Keratinocyte (primary cell): Measurements from ENCODE around the gene ZNRD2. TPM values are rescaled to one million over a fixed set of nuclear protein-coding genes. Genes with fewer than 3 reads are reported as not detected.

Source experiments
- DNase-seq: peaks from one replicate; pipeline ENCODE4 v3.0.0-alpha.2; 2011; ENCODE audit warnings: low read depth, missing footprints, low spot score
- FAIRE-seq: peaks from 2 replicates; lab custom pipeline; 2011; peaks lifted over from hg19 to GRCh38; lab: Jason Lieb, UNC
- H2AFZ ChIP-seq: 2 replicates; pipeline ENCODE4 v1.6.0; 2012; ENCODE audit warnings: low read length, control low read depth, inconsistent platforms; ENCODE audit not compliant: control insufficient read depth
- H3K27ac ChIP-seq: 2 replicates; pipeline ENCODE4 v1.5.1; 2011; ENCODE audit warnings: low read length; ENCODE audit not compliant: control insufficient read depth, insufficient read depth
- H3K27me3 ChIP-seq: 3 replicates; pipeline ENCODE4 v1.6.0; 2011; ENCODE audit warnings: low read length; ENCODE audit not compliant: control insufficient read depth, insufficient read depth; ENCODE audit errors: extremely low read depth
- H3K36me3 ChIP-seq, 2 experiments: 2 replicates in 1 of 2; 3 replicates in 1 of 2; pipeline ENCODE4 v1.5.1; 2011; ENCODE audit warnings: low read length in 2 of 2, mild to moderate bottlenecking in 1 of 2; ENCODE audit not compliant: control insufficient read depth in 2 of 2, insufficient read depth in 2 of 2; ENCODE audit errors: extremely low read depth in 1 of 2
- H3K4me1 ChIP-seq: 3 replicates; pipeline ENCODE4 v1.5.1; 2011; ENCODE audit warnings: low read length; ENCODE audit not compliant: control insufficient read depth, insufficient read depth; ENCODE audit errors: extremely low read depth
- H3K4me2 ChIP-seq: 3 replicates; pipeline ENCODE4 v1.6.0; 2011; ENCODE audit warnings: low read depth, low read length; ENCODE audit not compliant: control insufficient read depth, insufficient read depth; ENCODE audit errors: extremely low read depth
- H3K4me3 ChIP-seq, 3 experiments: fragments of 200-600 bp in 1 of 3; sonication (generic) in 1 of 3; 2 replicates in 2 of 3; 3 replicates in 1 of 3; pipeline ENCODE4 v1.5.1; 2011 to 2016; ENCODE audit warnings: low read length in 3 of 3, mild to moderate bottlenecking in 3 of 3, control low read depth in 2 of 3, inconsistent platforms in 1 of 3, low read depth in 1 of 3, mixed read lengths in 1 of 3, mixed run types in 1 of 3, moderate library complexity in 1 of 3; ENCODE audit not compliant: control insufficient read depth in 2 of 3, insufficient read depth in 2 of 3; ENCODE audit errors: extremely low read depth in 1 of 3
- H3K79me2 ChIP-seq: 2 replicates; pipeline ENCODE4 v1.6.0; 2012; ENCODE audit warnings: low read length; ENCODE audit not compliant: control insufficient read depth, insufficient read depth
- H3K9ac ChIP-seq: 3 replicates; pipeline ENCODE4 v1.6.0; 2011; ENCODE audit warnings: low read length; ENCODE audit not compliant: control insufficient read depth, insufficient read depth; ENCODE audit errors: extremely low read depth
- H3K9me1 ChIP-seq: 3 replicates; pipeline ENCODE4 v1.6.0; 2011; ENCODE audit warnings: low read length; ENCODE audit not compliant: control insufficient read depth, insufficient read depth; ENCODE audit errors: extremely low read depth
- H3K9me3 ChIP-seq: 2 replicates; pipeline ENCODE4 v1.5.1; 2012; ENCODE audit warnings: low read depth, low read length; ENCODE audit not compliant: control insufficient read depth
- H4K20me1 ChIP-seq: 3 replicates; pipeline ENCODE4 v1.6.0; 2011; ENCODE audit warnings: low read length; ENCODE audit not compliant: control insufficient read depth, insufficient read depth; ENCODE audit errors: extremely low read depth
- CTCF ChIP-seq, 3 experiments: IDR thresholded peaks in 1 of 3; conservative IDR thresholded peaks in 1 of 3; optimal IDR thresholded peaks in 1 of 3; 2 replicates in 2 of 3; 3 replicates in 1 of 3; pipeline versions ENCODE3 to v1.5.1; 2011; ENCODE audit warnings: low read length in 3 of 3, mild to moderate bottlenecking in 3 of 3, moderate library complexity in 2 of 3, control low read depth in 1 of 3, inconsistent platforms in 1 of 3; ENCODE audit not compliant: insufficient read depth in 2 of 3; ENCODE audit errors: extremely low read depth in 1 of 3
- EZH2 ChIP-seq: IDR thresholded peaks from one replicate; pipeline ENCODE4 v1.6.1; 2012; ENCODE audit warnings: inconsistent platforms, mild to moderate bottlenecking, low read length, moderate library complexity
- dilution Hi-C: fragments of 300-500 bp; cut with MboI; formaldehyde crosslinking; loops from one replicate; pipeline ENCODE4 v1.7.0; 2020; ENCODE audit warnings: low sequenced_read_pairs; ENCODE audit not compliant: extremely low pct_ligation_motif_present
- polyA plus RNA-seq, 5 experiments: library from polyadenylated mRNA; depleted of rRNA in 3 of 5; stranded (reverse) in 3 of 5; stranded (forward) in 1 of 5; unstranded in 1 of 5; fragments of >200 nt; gene quantifications; 1 replicate in 1 of 5; 2 replicates in 3 of 5; 3 replicates in 1 of 5; pipeline versions ENCODE4 v1.2.1 to v1.2.3, GENCODE V29; 2011 to 2012; ENCODE audit warnings: missing spikeins in 2 of 5, low read depth in 1 of 5, low replicate concordance in 1 of 5

Gene ZNRD2
- polyA plus RNA-seq, 1 donor (not counting 4 experiments of a cell fraction or from before 2014, with no cell fraction given): 33.6 TPM

GRCh38 chr11:65524741-65525545 is 45.3 kb upstream of the ZNRD2 start, which contains the start of gene SCYL1:
TSS of gene SCYL1 (plus strand) at chr11:65525083. CDS start at chr11:65525154, 71 bp downstream.
- Histone ChIP-seq H2AFZ (peak within 1 kb of the TSS; percentile 65), H3K9me3 (no peaks in the 10 kb centered on the region), H3K9ac (peak within 1 kb of the TSS; percentile 92), H3K79me2 (peaks cover 23% of the 10 kb centered on the region), H3K4me2 (peak within 1 kb of the TSS; percentile 96), H3K9me1 (peaks cover 2% of the 10 kb centered on the region), H4K20me1 (no peaks in the 10 kb centered on the region), H3K27ac (peak within 1 kb of the TSS; percentile 74), H3K27me3 (peaks cover 5% of the 10 kb centered on the region), H3K36me3 (peaks cover 12 to 18% of the 10 kb centered on the region in 2 experiments), H3K4me3 (peak within 1 kb of the TSS; percentile 78 to 93 (median 83)), H3K4me1 (peaks cover 10% of the 10 kb centered on the region)
- no peak for FAIRE-seq
- TF ChIP-seq CTCF (optimal IDR thresholded peaks at IDR 0.05 in 1 of 3, IDR thresholded peaks at IDR 0.05 in 1 of 3, conservative IDR thresholded peaks at IDR 0.05 in 1 of 3; ENCODE audit: extremely low read depth in 1 of 3, insufficient read depth in 2 of 3, low read length in 3 of 3): no peak
- TF ChIP-seq EZH2: no peak
- no peak for DNase-seq
- dilution Hi-C loops: no loop called here

GRCh38 chr11:65525546-65526480 is 44.5 kb upstream of the ZNRD2 start:
- Histone ChIP-seq H3K79me2 (peaks cover 23% of the 10 kb centered on the region), H2AFZ (peak overlapping the region; percentile 65), H3K9me3 (no peaks in the 10 kb centered on the region), H3K27ac (peak overlapping the region; percentile 74), H3K4me1 (peaks cover 10% of the 10 kb centered on the region), H3K36me3 (peaks cover 14 to 26% of the 10 kb centered on the region in 2 experiments), H3K9me1 (peaks cover 2% of the 10 kb centered on the region), H3K9ac (peak overlapping the region; percentile 92), H3K27me3 (peaks cover 5% of the 10 kb centered on the region), H3K4me2 (peak overlapping the region; percentile 96), H3K4me3 (peak overlapping the region; percentile 78 to 93 (median 83)), H4K20me1 (no peaks in the 10 kb centered on the region)
- no peak for DNase-seq
- no peak for TF ChIP-seq CTCF (optimal IDR thresholded peaks at IDR 0.05 in 1 of 3, IDR thresholded peaks at IDR 0.05 in 1 of 3, conservative IDR thresholded peaks at IDR 0.05 in 1 of 3; ENCODE audit: extremely low read depth in 1 of 3, insufficient read depth in 2 of 3, low read length in 3 of 3)
- TF ChIP-seq EZH2: no peak
- dilution Hi-C loops: no loop called here
- no peak for FAIRE-seq
